ENCODE data around the gene CFAP70.

The CFAP70 gene

GRCh38 chr10:73246322-73246645 lies 112.4 kb downstream of the CFAP70 start:
- peaks cover 37% of the 10 kb centered on the region for H3K79me2 ChIP-seq (ENCODE audit: insufficient read depth, low read length)

GRCh38 chr10:73244866-73245477 lies 113.7 kb downstream of the CFAP70 start:
- Histone ChIP-seq H2AFZ (ENCODE audit: low read length) (no peak overlapping the region), H3K36me3 (ENCODE audit: insufficient read depth, low read length) (peaks cover 89% of the 10 kb centered on the region), H3K27ac (ENCODE audit: low read depth, low read length, poor library complexity, severe bottlenecking) (peak overlapping the region; percentile 83)

More at GRCh38 chr10:73246322-73246645, 112.4 kb downstream of the CFAP70 start:
- H3K4me2 ChIP-seq (ENCODE audit: low read length) = peak overlapping the region; percentile 96
- H3K4me1 ChIP-seq (ENCODE audit: insufficient read depth, low read length, severe bottlenecking) = peaks cover 59% of the 10 kb centered on the region
- H3K9ac ChIP-seq (ENCODE audit: low read length) = peak overlapping the region; percentile 97
- H2AFZ ChIP-seq (ENCODE audit: low read length) = no peak overlapping the region; the same call in 1 of the 2 replicates
- no peaks in the 10 kb centered on the region for H3K27me3 ChIP-seq (ENCODE audit: insufficient read depth, low read length)
- no peaks in the 10 kb centered on the region; the same call in 1 of the 2 replicates for H3F3A ChIP-seq (ENCODE audit: insufficient read depth, low read length)
- peak overlapping the region; percentile 83 for H3K27ac ChIP-seq (ENCODE audit: low read depth, low read length, poor library complexity, severe bottlenecking)
- peak overlapping the region; percentile 94 for H3K4me3 ChIP-seq (ENCODE audit: low read depth, low read length, poor library complexity, severe bottlenecking)
- H3K9me2 ChIP-seq (ENCODE audit: low read depth, low read length) = no peaks in the 10 kb centered on the region
- TF ChIP-seq EZH2 (IDR thresholded peaks at IDR 0.05; ENCODE audit: borderline replicate concordance, low read length) (no peak), CTCF (IDR thresholded peaks at IDR 0.05; ENCODE audit: low read length) (no peak)
- H3K36me3 ChIP-seq (ENCODE audit: insufficient read depth, low read length) = peaks cover 86% of the 10 kb centered on the region
- H3K9me3 ChIP-seq (ENCODE audit: low read length) = no peaks in the 10 kb centered on the region
- H4K20me1 ChIP-seq (ENCODE audit: insufficient read depth, low read length) = no peaks in the 10 kb centered on the region

GRCh38 chr10:73239908-73240307 lies 118.8 kb downstream of the CFAP70 start:
- H3K9me3 ChIP-seq (ENCODE audit: low read length) = no peaks in the 10 kb centered on the region
- H3K27ac ChIP-seq (ENCODE audit: low read depth, low read length, poor library complexity, severe bottlenecking) = no peak overlapping the region
- H3K4me2 ChIP-seq (ENCODE audit: low read length) = no peak overlapping the region
- H3F3A ChIP-seq (ENCODE audit: insufficient read depth, low read length) = no peaks in the 10 kb centered on the region
- no peaks in the 10 kb centered on the region for H3K9me2 ChIP-seq (ENCODE audit: low read depth, low read length)
- peaks cover 12% of the 10 kb centered on the region for H3K79me2 ChIP-seq (ENCODE audit: insufficient read depth, low read length)
- H4K20me1 ChIP-seq (ENCODE audit: insufficient read depth, low read length) = no peaks in the 10 kb centered on the region
- no peak overlapping the region for H3K4me3 ChIP-seq (ENCODE audit: low read depth, low read length, poor library complexity, severe bottlenecking)
- H2AFZ ChIP-seq (ENCODE audit: low read length) = no peak overlapping the region
- H3K27me3 ChIP-seq (ENCODE audit: insufficient read depth, low read length) = no peaks in the 10 kb centered on the region
- TF ChIP-seq EZH2 (IDR thresholded peaks at IDR 0.05; ENCODE audit: borderline replicate concordance, low read length) (no peak), CTCF (IDR thresholded peaks at IDR 0.05; ENCODE audit: low read length) (no peak)
- peaks cover 89% of the 10 kb centered on the region for H3K36me3 ChIP-seq (ENCODE audit: insufficient read depth, low read length)
- H3K9ac ChIP-seq (ENCODE audit: low read length) = no peak overlapping the region
- H3K4me1 ChIP-seq (ENCODE audit: insufficient read depth, low read length, severe bottlenecking) = peaks cover 12% of the 10 kb centered on the region

More at GRCh38 chr10:73244866-73245477, 113.7 kb downstream of the CFAP70 start:
- Histone ChIP-seq H3K4me2 (ENCODE audit: low read length) (peak overlapping the region; percentile 96), H3K9me3 (ENCODE audit: low read length) (no peaks in the 10 kb centered on the region), H3K9me2 (ENCODE audit: low read depth, low read length) (no peaks in the 10 kb centered on the region), H3K4me3 (ENCODE audit: low read depth, low read length, poor library complexity, severe bottlenecking) (peak overlapping the region; percentile 94), H3K79me2 (ENCODE audit: insufficient read depth, low read length) (peaks cover 28% of the 10 kb centered on the region), H4K20me1 (ENCODE audit: insufficient read depth, low read length) (no peaks in the 10 kb centered on the region), H3F3A (ENCODE audit: insufficient read depth, low read length) (no peaks in the 10 kb centered on the region; the same call in 1 of the 2 replicates), H3K9ac (ENCODE audit: low read length) (peak overlapping the region; percentile 97), H3K4me1 (ENCODE audit: insufficient read depth, low read length, severe bottlenecking) (peaks cover 46% of the 10 kb centered on the region), H3K27me3 (ENCODE audit: insufficient read depth, low read length) (no peaks in the 10 kb centered on the region)
- TF ChIP-seq CTCF (IDR thresholded peaks at IDR 0.05; ENCODE audit: low read length) (no peak), EZH2 (IDR thresholded peaks at IDR 0.05; ENCODE audit: borderline replicate concordance, low read length) (no peak)
